Smooth muscle cell (in vitro differentiated cells): ENCODE measurements around the gene RND2. TPM values are rescaled to one million over a fixed set of nuclear protein-coding genes. Genes with fewer than 3 reads are reported as not detected.

ENCODE experiments used
- DNase-seq: peaks from one replicate; lab custom pipeline; 2025; ENCODE audit not compliant: unreplicated experiment; lab: John Stamatoyannopoulos, UW
- H2AFZ ChIP-seq: fragments of 200-600 bp; sonication (generic); 2 replicates; pipeline ENCODE4 v1.6.0; 2016; ENCODE audit warnings: antibody characterized with exemption, low read depth, mild to moderate bottlenecking
- H3F3A ChIP-seq: fragments of 200-600 bp; sonication (generic); 2 replicates; pipeline ENCODE4 v1.6.0; 2017; ENCODE audit warnings: antibody characterized with exemption, low read depth
- H3K27ac ChIP-seq: fragments of 200-600 bp; sonication (generic); 2 replicates; pipeline ENCODE4 v1.5.1; 2016; ENCODE audit warnings: low read depth, mild to moderate bottlenecking
- H3K27me3 ChIP-seq: fragments of 200-600 bp; sonication (generic); 2 replicates; pipeline ENCODE4 v1.6.1; 2016; ENCODE audit warnings: low read depth, mild to moderate bottlenecking
- H3K36me3 ChIP-seq: fragments of 200-600 bp; sonication (generic); 2 replicates; pipeline ENCODE4 v1.5.1; 2016; ENCODE audit warnings: low read depth
- H3K4me1 ChIP-seq: fragments of 200-600 bp; sonication (generic); 2 replicates; pipeline ENCODE4 v1.5.1; 2016; ENCODE audit warnings: low read depth
- H3K4me2 ChIP-seq: fragments of 200-600 bp; sonication (generic); 2 replicates; pipeline ENCODE4 v1.6.0; 2016; ENCODE audit warnings: mild to moderate bottlenecking
- H3K4me3 ChIP-seq: fragments of 200-600 bp; sonication (generic); 2 replicates; pipeline ENCODE4 v1.5.1; 2016; ENCODE audit warnings: mild to moderate bottlenecking
- H3K79me2 ChIP-seq: fragments of 200-600 bp; sonication (generic); 2 replicates; pipeline ENCODE4 v1.6.0; 2016; ENCODE audit warnings: low read depth, mild to moderate bottlenecking
- H3K9ac ChIP-seq: fragments of 200-600 bp; sonication (generic); 2 replicates; pipeline ENCODE4 v1.6.0; 2016; ENCODE audit warnings: low read depth
- H3K9me3 ChIP-seq: fragments of 200-600 bp; sonication (generic); replicated peaks from 2 replicates; pipeline ENCODE4 v1.5.1; 2016; ENCODE audit warnings: low read depth
- H4K20me1 ChIP-seq: fragments of 200-600 bp; sonication (generic); 2 replicates; pipeline ENCODE4 v1.6.0; 2016; ENCODE audit warnings: low read depth
- WGBS: methylation state at CpG from one replicate; pipeline ENCODE4 v1.1.7; 2016; ENCODE audit warnings: low lambda C conversion rate; 5-methylcytosine and 5-hydroxymethylcytosine counted together
- polyA plus RNA-seq: library from polyadenylated mRNA; unstranded; fragments of >200 nt; fragmentation: Nextera tagmentation; extraction: Ambion mirVana; gene quantifications from 2 replicates; pipeline ENCODE4 v1.2.1, GENCODE V29; 2016
- total RNA-seq: library from RNA; depleted of rRNA; stranded (reverse); fragments of >200 nt; gene quantifications from 2 replicates; pipeline ENCODE4 v1.2.3, GENCODE V29; 2014
- TF ChIP-seq, protein P1 (sequence below): fragments of 200-600 bp; sonication (generic); IDR thresholded peaks from 2 replicates; pipeline ENCODE4 v1.5.1; 2017; ENCODE audit warnings: borderline replicate concordance, mild to moderate bottlenecking, antibody characterized with exemption; ENCODE audit not compliant: insufficient read depth, poor library complexity, severe bottlenecking

RND2 gene
- total and polyA plus RNA-seq, 2 experiments from 2014 or later = 0.27 to 1.1 TPM

DNA sequence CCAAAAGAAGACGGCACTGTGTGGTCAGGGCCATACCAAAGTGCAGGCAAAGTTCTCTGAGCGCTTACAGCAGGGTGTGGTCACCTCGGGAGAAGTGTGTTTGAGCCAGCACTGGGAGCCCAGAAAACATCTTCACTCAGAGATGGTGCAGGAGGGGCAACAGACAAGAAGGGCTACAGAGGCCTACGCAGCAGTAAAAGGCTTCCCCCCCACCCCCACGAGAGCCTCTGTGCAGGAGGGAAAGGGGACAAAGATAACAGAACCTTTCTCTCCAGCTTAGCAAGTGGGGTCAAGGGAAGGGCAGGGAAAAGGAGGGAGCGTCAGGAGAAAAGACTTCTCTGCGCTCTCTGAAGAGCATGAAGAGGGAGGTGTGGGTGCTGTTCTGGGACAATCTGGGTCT lies 5.6 kb upstream of the RND2 start:
- DNase-seq = no peak
- H3K79me2 ChIP-seq = peaks cover 29% of the 10 kb centered on the region
- H3K9ac ChIP-seq = no peak overlapping the region
- H3K27ac ChIP-seq = peak overlapping the region; percentile 92
- 45% methylated on average over 7 of the region's 7 CpGs for WGBS
- no peaks in the 10 kb centered on the region for H3K36me3 ChIP-seq
- H3K9me3 ChIP-seq = no peaks in the 10 kb centered on the region
- H3F3A ChIP-seq = peaks cover 8% of the 10 kb centered on the region
- peaks cover 6% of the 10 kb centered on the region for H3K4me1 ChIP-seq
- H3K4me3 ChIP-seq = no peak overlapping the region
- H3K4me2 ChIP-seq = peak overlapping the region; percentile 100
- TF ChIP-seq, protein P1, sequence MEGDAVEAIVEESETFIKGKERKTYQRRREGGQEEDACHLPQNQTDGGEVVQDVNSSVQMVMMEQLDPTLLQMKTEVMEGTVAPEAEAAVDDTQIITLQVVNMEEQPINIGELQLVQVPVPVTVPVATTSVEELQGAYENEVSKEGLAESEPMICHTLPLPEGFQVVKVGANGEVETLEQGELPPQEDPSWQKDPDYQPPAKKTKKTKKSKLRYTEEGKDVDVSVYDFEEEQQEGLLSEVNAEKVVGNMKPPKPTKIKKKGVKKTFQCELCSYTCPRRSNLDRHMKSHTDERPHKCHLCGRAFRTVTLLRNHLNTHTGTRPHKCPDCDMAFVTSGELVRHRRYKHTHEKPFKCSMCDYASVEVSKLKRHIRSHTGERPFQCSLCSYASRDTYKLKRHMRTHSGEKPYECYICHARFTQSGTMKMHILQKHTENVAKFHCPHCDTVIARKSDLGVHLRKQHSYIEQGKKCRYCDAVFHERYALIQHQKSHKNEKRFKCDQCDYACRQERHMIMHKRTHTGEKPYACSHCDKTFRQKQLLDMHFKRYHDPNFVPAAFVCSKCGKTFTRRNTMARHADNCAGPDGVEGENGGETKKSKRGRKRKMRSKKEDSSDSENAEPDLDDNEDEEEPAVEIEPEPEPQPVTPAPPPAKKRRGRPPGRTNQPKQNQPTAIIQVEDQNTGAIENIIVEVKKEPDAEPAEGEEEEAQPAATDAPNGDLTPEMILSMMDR = no peak
- no peak overlapping the region for H2AFZ ChIP-seq
- peaks cover 42% of the 10 kb centered on the region for H4K20me1 ChIP-seq
- no peaks in the 10 kb centered on the region for H3K27me3 ChIP-seq

DNA sequence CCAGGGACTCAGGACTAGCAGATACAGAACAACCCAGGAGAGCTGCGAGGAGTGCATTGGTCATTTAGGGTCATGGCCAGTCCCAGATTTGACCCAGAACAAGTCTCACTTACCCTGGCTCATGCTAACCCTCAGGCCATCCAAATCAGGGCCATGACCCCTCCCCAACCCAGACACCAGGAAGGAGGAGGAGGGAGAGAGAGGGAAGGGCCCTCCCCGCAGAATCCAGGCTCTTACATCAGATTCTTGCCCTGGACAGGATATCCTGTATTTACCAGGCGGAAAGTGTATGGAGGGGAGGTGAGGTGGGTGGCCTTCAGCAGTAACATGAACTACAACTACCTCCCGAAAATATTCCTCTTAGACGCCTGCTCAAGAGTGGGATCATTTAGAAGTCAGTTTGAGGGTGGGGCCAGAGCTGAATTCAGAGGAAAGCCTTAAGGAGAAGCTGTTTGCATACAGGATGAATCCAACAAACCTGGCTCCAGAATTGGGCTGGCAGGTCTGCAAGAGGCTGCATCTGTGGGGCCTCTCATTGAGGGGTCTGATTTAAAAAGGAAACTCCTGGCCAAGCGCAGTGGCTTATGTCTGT lies 4.9 kb upstream of the RND2 start:
- peak overlapping the region; percentile 26 for H3K9ac ChIP-seq
- no peak for DNase-seq
- H2AFZ ChIP-seq = no peak overlapping the region
- H3K27me3 ChIP-seq = no peaks in the 10 kb centered on the region
- TF ChIP-seq, protein P1 = no peak
- peaks cover 8% of the 10 kb centered on the region for H3F3A ChIP-seq
- H3K4me1 ChIP-seq = peaks cover 6% of the 10 kb centered on the region
- H3K4me2 ChIP-seq = peak overlapping the region; percentile 100
- H4K20me1 ChIP-seq = peaks cover 42% of the 10 kb centered on the region
- no peaks in the 10 kb centered on the region for H3K36me3 ChIP-seq
- H3K4me3 ChIP-seq = peak overlapping the region; percentile 99
- no peaks in the 10 kb centered on the region for H3K9me3 ChIP-seq
- 45% methylated on average over 6 of the region's 6 CpGs for WGBS
- H3K27ac ChIP-seq = peak overlapping the region; percentile 92
- peaks cover 29% of the 10 kb centered on the region for H3K79me2 ChIP-seq

GRCh38 chr17:43020789-43021740 lies 4.0 kb upstream of the RND2 start:
- Histone ChIP-seq H3K4me2 (peak overlapping the region; percentile 100), H3K4me1 (peaks cover 6% of the 10 kb centered on the region), H4K20me1 (peaks cover 40% of the 10 kb centered on the region), H3K36me3 (no peaks in the 10 kb centered on the region), H3K27ac (peak overlapping the region; percentile 92), H2AFZ (peak overlapping the region; percentile 45), H3K4me3 (peak overlapping the region; percentile 99), H3K9me3 (no peaks in the 10 kb centered on the region), H3K27me3 (no peaks in the 10 kb centered on the region), H3F3A (peaks cover 8% of the 10 kb centered on the region), H3K79me2 (peaks cover 29% of the 10 kb centered on the region), H3K9ac (peak overlapping the region; percentile 96)
- TF ChIP-seq, protein P1 = no peak
- DNase-seq = peak; percentile 52
- 15% methylated on average over 26 of the region's 40 CpGs for WGBS
